HepG2 (cell line): ENCODE data around the gene SHLD1. TPM values are rescaled to one million over a fixed set of nuclear protein-coding genes. Genes with fewer than 3 reads are reported as not detected.

Experiments used
- HBP1 ChIP-seq: IDR thresholded peaks from 2 replicates; pipeline ENCODE4 v1.6.1; 2016; ENCODE audit warnings: low read depth, control low read depth
- RBM39 ChIP-seq: fragments of 200-400 bp; formaldehyde crosslinking; IDR thresholded peaks from one replicate; pipeline ENCODE4 v1.6.1; 2018; ENCODE audit warnings: antibody characterized with exemption, mild to moderate bottlenecking, low read depth, low read length; ENCODE audit not compliant: poor library complexity, severe bottlenecking
- RCOR2 ChIP-seq: IDR thresholded peaks from 2 replicates; pipeline ENCODE4 v1.6.1; 2016; ENCODE audit warnings: missing biosample characterization, missing genetic modification reagents
- RELA ChIP-seq: sonication (generic); formaldehyde crosslinking; IDR thresholded peaks from 2 replicates; pipeline ENCODE4 v1.4.0; 2020; ENCODE audit warnings: missing genetic modification reagents
- SIX4 ChIP-seq: sonication (generic); formaldehyde crosslinking; IDR thresholded peaks from 2 replicates; pipeline ENCODE4 v1.4.0; 2020; ENCODE audit warnings: missing genetic modification reagents
- SMAD3 ChIP-seq: sonication (generic); formaldehyde crosslinking; IDR thresholded peaks from 2 replicates; pipeline ENCODE4 v1.4.0; 2020; ENCODE audit warnings: missing genetic modification reagents
- SOX13 ChIP-seq, 3 experiments: fragments of 450-650 bp in 1 of 3; sonication (generic) in 1 of 3; formaldehyde crosslinking in 1 of 3; IDR thresholded peaks in 2 of 3; conservative IDR thresholded peaks in 1 of 3; 2 replicates each; pipeline versions ENCODE4 v1.5.0 to v1.6.1; 2016 to 2020; ENCODE audit warnings: antibody characterized with exemption in 1 of 3, mild to moderate bottlenecking in 1 of 3, missing compliant biosample characterization in 1 of 3, missing genetic modification reagents in 1 of 3, moderate library complexity in 1 of 3
- ZFP37 ChIP-seq: sonication (generic); formaldehyde crosslinking; IDR thresholded peaks from 2 replicates; pipeline ENCODE4 v1.4.0; 2020; ENCODE audit warnings: missing genetic modification reagents, borderline replicate concordance
- ZMAT3 ChIP-seq: sonication (generic); formaldehyde crosslinking; conservative IDR thresholded peaks from 2 replicates; pipeline ENCODE4 v1.7.0; 2021; ENCODE audit warnings: missing genetic modification reagents
- ZNF564 ChIP-seq: sonication (generic); formaldehyde crosslinking; IDR thresholded peaks from 2 replicates; pipeline ENCODE4 v1.8.1; 2023; ENCODE audit warnings: mild to moderate bottlenecking, missing genetic modification reagents
- polyA plus RNA-seq, 8 experiments: library from polyadenylated mRNA; depleted of rRNA in 3 of 8; stranded (reverse) in 7 of 8; unstranded in 1 of 8; fragments of >200 nt; fragmentation: Illumina TruSeq in 4 of 8; extraction: Trizol in 4 of 8; gene quantifications; 2 replicates each; pipeline versions ENCODE4 v1.2.1 to v1.2.3, GENCODE V29; 2011 to 2016; ENCODE audit warnings: low read depth in 4 of 8, missing spikeins in 1 of 8, mixed read lengths in 1 of 8; ENCODE audit not compliant: insufficient read depth in 1 of 8
- total RNA-seq, 5 experiments: library from RNA; depleted of rRNA; stranded (reverse); fragments of >200 nt; fragmentation: Illumina TruSeq; extraction: Trizol; gene quantifications; 2 replicates each; pipeline ENCODE4 v1.2.3, GENCODE V29; 2016; ENCODE audit warnings: low read depth in 1 of 5
- TF ChIP-seq, protein P1 (sequence below): sonication (generic); formaldehyde crosslinking; conservative IDR thresholded peaks from 2 replicates; pipeline ENCODE4 v1.4.0; 2020; ENCODE audit warnings: missing genetic modification reagents
- TF ChIP-seq, protein P2 (sequence below): sonication (generic); formaldehyde crosslinking; IDR thresholded peaks from 2 replicates; pipeline ENCODE4 v1.4.0; 2020; ENCODE audit warnings: missing genetic modification reagents
- TF ChIP-seq, protein P3 (sequence below): sonication (generic); formaldehyde crosslinking; IDR thresholded peaks from 2 replicates; pipeline ENCODE4 v1.4.0; 2020; ENCODE audit warnings: mild to moderate bottlenecking, missing genetic modification reagents, borderline replicate concordance

Gene SHLD1
- total and polyA plus RNA-seq, 2 of the 13 experiments (the other 11 are each of a cell fraction or from before 2014, with no cell fraction given): 8.9 to 10.0 TPM

DNA sequence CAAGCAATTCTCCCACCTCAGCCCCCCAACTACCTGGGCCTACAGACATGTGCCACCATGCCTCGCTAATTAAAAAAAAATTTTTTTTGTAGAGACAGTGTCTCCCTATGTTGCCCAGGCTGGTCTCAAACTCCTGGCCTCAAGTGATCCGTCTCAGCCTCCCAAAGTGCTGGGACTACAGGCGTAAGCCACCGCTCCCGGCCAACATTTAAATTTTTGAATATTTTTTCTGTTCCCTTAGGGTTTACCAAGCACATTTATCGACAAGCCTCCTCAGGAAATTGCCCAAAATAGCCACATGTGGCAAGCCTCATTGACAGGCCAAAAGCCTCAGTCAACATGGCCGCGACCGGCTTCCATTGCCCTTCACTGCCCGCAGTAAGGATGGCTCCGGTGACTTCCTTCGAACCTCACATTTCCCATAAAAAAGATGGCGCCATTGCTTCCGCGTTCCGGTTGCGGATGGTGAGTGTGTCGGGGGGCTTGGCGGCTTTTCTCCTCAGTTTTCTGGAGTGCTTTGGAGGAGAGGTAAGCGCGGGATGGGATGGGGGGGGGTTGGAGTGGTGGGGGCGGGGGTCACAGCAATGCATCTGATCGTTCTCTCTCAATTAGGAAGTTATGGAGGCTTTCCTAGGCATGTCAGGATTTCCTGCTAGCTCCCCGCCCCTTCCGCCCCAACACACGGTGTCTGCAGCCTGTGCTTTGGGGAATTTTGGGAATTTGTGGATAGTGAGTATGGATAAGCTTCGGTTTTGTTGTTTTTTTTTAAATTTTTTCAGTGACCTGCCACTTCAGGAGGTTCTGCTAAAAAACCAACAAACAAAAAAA, at the start of gene SHLD1 (continued):
- TF ChIP-seq, protein P1, sequence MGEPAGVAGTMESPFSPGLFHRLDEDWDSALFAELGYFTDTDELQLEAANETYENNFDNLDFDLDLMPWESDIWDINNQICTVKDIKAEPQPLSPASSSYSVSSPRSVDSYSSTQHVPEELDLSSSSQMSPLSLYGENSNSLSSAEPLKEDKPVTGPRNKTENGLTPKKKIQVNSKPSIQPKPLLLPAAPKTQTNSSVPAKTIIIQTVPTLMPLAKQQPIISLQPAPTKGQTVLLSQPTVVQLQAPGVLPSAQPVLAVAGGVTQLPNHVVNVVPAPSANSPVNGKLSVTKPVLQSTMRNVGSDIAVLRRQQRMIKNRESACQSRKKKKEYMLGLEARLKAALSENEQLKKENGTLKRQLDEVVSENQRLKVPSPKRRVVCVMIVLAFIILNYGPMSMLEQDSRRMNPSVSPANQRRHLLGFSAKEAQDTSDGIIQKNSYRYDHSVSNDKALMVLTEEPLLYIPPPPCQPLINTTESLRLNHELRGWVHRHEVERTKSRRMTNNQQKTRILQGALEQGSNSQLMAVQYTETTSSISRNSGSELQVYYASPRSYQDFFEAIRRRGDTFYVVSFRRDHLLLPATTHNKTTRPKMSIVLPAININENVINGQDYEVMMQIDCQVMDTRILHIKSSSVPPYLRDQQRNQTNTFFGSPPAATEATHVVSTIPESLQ (CRISPR knock-in tag): 0 out of 2 replicates have a peak, but pooled peaks have one; percentile 63
- TF ChIP-seq HBP1 (CRISPR knock-in tag) (peak; percentile 79), SMAD3 (CRISPR knock-in tag) (peak; percentile 74; the same call in 1 of the 2 replicates), RELA (CRISPR knock-in tag) (no peak), ZNF564 (CRISPR knock-in tag) (no peak), SIX4 (CRISPR knock-in tag) (peak; percentile 72), RBM39 (no peak), RCOR2 (peak; percentile 49; the same call in 1 of the 2 replicates), ZMAT3 (CRISPR knock-in tag) (peak; percentile 71; the same call in 1 of the 2 replicates), SOX13 (IDR thresholded peaks at IDR 0.05) (no peak), SOX13 (CRISPR knock-in tag; conservative IDR thresholded peaks at IDR 0.05 in 1 of 2, IDR thresholded peaks at IDR 0.05 in 1 of 2) (peak; percentile 12 to 85; a peak in 2 of 4 replicates), ZFP37 (no peak)
- TF ChIP-seq, protein P2, sequence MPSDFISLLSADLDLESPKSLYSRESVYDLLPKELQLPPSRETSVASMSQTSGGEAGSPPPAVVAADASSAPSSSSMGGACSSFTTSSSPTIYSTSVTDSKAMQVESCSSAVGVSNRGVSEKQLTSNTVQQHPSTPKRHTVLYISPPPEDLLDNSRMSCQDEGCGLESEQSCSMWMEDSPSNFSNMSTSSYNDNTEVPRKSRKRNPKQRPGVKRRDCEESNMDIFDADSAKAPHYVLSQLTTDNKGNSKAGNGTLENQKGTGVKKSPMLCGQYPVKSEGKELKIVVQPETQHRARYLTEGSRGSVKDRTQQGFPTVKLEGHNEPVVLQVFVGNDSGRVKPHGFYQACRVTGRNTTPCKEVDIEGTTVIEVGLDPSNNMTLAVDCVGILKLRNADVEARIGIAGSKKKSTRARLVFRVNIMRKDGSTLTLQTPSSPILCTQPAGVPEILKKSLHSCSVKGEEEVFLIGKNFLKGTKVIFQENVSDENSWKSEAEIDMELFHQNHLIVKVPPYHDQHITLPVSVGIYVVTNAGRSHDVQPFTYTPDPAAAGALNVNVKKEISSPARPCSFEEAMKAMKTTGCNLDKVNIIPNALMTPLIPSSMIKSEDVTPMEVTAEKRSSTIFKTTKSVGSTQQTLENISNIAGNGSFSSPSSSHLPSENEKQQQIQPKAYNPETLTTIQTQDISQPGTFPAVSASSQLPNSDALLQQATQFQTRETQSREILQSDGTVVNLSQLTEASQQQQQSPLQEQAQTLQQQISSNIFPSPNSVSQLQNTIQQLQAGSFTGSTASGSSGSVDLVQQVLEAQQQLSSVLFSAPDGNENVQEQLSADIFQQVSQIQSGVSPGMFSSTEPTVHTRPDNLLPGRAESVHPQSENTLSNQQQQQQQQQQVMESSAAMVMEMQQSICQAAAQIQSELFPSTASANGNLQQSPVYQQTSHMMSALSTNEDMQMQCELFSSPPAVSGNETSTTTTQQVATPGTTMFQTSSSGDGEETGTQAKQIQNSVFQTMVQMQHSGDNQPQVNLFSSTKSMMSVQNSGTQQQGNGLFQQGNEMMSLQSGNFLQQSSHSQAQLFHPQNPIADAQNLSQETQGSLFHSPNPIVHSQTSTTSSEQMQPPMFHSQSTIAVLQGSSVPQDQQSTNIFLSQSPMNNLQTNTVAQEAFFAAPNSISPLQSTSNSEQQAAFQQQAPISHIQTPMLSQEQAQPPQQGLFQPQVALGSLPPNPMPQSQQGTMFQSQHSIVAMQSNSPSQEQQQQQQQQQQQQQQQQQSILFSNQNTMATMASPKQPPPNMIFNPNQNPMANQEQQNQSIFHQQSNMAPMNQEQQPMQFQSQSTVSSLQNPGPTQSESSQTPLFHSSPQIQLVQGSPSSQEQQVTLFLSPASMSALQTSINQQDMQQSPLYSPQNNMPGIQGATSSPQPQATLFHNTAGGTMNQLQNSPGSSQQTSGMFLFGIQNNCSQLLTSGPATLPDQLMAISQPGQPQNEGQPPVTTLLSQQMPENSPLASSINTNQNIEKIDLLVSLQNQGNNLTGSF: no peak
- TF ChIP-seq, protein P3, sequence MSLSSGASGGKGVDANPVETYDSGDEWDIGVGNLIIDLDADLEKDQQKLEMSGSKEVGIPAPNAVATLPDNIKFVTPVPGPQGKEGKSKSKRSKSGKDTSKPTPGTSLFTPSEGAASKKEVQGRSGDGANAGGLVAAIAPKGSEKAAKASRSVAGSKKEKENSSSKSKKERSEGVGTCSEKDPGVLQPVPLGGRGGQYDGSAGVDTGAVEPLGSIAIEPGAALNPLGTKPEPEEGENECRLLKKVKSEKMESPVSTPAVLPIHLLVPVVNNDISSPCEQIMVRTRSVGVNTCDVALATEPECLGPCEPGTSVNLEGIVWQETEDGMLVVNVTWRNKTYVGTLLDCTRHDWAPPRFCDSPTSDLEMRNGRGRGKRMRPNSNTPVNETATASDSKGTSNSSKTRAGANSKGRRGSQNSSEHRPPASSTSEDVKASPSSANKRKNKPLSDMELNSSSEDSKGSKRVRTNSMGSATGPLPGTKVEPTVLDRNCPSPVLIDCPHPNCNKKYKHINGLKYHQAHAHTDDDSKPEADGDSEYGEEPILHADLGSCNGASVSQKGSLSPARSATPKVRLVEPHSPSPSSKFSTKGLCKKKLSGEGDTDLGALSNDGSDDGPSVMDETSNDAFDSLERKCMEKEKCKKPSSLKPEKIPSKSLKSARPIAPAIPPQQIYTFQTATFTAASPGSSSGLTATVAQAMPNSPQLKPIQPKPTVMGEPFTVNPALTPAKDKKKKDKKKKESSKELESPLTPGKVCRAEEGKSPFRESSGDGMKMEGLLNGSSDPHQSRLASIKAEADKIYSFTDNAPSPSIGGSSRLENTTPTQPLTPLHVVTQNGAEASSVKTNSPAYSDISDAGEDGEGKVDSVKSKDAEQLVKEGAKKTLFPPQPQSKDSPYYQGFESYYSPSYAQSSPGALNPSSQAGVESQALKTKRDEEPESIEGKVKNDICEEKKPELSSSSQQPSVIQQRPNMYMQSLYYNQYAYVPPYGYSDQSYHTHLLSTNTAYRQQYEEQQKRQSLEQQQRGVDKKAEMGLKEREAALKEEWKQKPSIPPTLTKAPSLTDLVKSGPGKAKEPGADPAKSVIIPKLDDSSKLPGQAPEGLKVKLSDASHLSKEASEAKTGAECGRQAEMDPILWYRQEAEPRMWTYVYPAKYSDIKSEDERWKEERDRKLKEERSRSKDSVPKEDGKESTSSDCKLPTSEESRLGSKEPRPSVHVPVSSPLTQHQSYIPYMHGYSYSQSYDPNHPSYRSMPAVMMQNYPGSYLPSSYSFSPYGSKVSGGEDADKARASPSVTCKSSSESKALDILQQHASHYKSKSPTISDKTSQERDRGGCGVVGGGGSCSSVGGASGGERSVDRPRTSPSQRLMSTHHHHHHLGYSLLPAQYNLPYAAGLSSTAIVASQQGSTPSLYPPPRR (CRISPR knock-in tag): no peak
